ENCODE measurements around the gene LGMN.

DNA sequence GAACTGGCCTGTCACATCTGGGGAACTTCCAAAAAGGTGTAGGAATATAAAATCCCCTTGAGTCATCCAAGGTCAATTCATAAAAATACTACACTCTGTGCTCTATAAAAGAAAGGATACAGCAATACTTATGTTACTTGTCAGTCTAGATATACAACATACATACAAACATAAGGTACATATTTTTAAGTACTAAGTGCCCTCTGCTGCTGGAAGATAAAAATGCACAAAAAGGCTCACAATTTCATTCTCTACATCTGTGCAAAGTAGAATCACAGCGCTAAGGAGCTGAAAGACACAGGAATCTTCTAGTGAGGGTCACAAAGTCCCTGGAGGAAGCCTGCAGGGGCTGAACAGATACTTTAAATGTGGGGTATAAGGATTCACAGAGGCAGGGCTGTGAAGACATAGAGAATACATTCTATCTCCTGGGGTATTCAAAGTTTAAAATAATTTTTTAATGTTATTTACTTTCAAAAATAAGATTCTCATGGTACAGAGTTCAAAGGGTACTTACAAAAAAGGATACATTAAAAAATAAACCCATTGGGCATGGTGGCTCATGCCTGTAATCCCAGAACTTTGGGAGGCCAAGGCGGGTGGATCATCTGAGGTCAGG lies 35.5 kb upstream of the LGMN start:
- TF ChIP-seq NFIC (IDR thresholded peaks at IDR 0.05) (no peak), CEBPB (IDR thresholded peaks at IDR 0.05) (no peak)
- TF ChIP-seq, protein P1, sequence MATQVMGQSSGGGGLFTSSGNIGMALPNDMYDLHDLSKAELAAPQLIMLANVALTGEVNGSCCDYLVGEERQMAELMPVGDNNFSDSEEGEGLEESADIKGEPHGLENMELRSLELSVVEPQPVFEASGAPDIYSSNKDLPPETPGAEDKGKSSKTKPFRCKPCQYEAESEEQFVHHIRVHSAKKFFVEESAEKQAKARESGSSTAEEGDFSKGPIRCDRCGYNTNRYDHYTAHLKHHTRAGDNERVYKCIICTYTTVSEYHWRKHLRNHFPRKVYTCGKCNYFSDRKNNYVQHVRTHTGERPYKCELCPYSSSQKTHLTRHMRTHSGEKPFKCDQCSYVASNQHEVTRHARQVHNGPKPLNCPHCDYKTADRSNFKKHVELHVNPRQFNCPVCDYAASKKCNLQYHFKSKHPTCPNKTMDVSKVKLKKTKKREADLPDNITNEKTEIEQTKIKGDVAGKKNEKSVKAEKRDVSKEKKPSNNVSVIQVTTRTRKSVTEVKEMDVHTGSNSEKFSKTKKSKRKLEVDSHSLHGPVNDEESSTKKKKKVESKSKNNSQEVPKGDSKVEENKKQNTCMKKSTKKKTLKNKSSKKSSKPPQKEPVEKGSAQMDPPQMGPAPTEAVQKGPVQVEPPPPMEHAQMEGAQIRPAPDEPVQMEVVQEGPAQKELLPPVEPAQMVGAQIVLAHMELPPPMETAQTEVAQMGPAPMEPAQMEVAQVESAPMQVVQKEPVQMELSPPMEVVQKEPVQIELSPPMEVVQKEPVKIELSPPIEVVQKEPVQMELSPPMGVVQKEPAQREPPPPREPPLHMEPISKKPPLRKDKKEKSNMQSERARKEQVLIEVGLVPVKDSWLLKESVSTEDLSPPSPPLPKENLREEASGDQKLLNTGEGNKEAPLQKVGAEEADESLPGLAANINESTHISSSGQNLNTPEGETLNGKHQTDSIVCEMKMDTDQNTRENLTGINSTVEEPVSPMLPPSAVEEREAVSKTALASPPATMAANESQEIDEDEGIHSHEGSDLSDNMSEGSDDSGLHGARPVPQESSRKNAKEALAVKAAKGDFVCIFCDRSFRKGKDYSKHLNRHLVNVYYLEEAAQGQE (IDR thresholded peaks at IDR 0.05; ENCODE audit: low read depth) = no peak

Measured in Ishikawa (cell line).